ENCODE data around the gene SYDE2.
"Not testable (repeated sequence)": the region's sequence is repeated elsewhere in the genome, so short reads cannot be mapped to it uniquely, and the experiment has no call there.

SYDE2 gene

DNA sequence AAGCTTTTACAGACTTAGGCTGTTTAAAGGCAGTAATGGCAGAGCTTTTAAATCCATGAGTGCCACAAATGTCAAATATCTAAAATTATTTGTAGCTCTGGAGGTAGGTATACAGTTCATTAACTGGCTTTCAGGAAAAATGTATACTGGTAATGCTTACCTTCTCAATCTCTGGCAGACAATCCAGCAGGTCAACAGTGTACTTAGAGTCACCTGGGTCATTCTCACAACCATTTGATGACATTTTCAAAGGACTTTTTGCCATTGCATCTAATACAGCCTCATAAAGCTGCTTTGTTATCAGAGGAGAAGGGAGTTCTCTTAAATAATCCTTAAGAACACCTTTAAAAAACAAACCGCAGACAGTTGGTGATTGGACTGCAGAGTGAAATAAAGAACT lies 31.9 kb downstream of the SYDE2 start:
- no peak for DNase-seq

DNA sequence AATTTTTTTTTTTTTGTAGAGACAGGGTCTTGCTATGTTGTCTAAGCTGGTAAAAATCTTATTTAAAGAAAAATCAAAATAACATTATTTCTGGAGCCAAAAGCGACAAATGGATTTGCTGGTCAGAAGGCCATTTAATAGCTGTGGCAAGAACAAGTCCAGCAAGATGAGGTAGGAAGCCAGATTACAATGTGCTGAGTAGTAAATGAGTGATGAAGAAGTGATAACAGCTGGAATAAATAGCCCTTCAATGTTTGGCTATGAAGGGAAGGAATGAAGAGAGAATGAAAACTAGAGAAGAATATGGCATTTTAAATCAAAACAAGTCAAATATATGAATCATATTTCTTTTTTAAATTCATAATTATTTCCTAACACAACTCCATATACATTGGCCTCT lies 34.5 kb downstream of the SYDE2 start:
- DNase-seq: no peak

DNA sequence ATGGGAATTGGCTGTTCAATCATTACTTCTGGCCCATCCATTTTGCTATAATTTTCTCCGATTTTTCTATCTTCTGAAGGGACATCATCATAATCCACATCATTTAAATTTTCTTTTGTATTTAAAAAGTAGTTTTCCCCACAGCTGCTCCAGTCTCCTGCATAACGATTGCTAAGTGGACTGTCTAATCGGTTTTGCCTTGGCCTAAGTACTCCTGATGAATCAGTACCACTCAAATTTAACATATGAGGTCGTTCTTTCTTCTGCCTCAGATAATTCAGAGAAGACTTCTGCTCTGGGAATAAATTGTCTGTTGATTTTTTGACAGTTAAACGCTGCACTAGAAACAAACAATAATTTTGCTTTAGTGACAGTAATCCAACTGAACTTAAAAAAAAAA lies 41.9 kb downstream of the SYDE2 start:
- no peak for DNase-seq

DNA sequence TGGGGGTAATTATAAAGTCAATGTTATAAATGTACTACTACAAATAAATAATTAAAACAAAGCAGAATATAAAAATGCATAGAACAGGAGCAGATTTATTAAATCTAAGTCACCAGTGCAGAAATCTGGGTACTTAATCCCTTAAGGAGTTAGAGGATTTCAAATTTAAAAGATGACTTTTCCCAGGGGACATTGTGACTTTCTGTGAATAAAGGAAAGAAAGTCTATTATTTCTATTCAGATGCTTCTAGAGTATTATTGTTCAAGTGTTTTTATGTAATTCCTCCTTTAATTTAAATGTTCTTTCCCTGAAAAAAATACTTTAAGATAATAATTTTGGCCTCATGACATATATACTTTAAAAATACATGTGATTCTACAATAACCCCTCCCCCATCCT lies 43.4 kb downstream of the SYDE2 start:
- no peak for DNase-seq

- DNase-seq: no peak
Measured at GRCh38 chr1:85153149-85153891, 47.5 kb downstream of the SYDE2 start.

DNA sequence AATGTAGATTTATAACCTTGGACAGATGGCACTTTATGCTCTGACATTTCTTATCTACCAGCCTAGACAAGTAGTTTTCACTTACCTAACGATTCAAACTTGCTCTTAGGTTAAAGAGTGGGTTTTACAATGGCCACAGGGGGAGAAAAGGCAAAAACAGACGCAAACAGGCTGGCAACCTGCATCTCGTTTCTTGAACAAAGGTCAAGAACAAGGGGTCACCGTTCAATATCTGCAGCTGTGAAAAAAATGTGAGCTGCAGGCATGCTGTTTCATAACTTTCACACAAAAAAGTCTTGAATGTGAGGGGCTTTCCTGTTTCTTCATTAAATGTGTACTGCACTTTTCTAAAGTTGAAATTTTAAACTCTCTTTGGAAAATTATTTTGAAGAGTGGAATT lies 49.4 kb downstream of the SYDE2 start:
- no peak for DNase-seq

DNA sequence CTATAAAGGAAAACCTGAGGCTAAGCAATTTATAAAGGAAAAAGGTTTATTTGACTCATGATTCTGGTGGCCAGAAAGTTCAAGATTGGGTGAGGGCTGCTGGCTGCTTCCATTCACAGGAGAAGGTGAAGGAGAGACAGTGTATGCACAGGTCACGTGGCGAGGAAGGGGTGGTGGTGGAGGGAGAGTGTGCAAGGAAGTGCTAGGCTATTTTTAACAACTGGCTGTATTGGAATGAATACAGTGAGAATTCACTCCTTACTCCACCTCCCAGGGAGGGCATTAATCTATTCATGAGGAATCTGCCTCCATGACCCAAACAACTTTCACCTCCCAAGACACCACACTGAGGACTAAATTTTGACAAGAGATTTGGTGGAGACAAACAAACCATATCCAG lies 51.0 kb downstream of the SYDE2 start:
- no peak for DNase-seq

GRCh38 chr1:85148524-85149250 lies 52.1 kb downstream of the SYDE2 start:
- DNase-seq: no peak

GRCh38 chr1:85146972-85147359 lies 53.9 kb downstream of the SYDE2 start:
- no peak for DNase-seq

DNA sequence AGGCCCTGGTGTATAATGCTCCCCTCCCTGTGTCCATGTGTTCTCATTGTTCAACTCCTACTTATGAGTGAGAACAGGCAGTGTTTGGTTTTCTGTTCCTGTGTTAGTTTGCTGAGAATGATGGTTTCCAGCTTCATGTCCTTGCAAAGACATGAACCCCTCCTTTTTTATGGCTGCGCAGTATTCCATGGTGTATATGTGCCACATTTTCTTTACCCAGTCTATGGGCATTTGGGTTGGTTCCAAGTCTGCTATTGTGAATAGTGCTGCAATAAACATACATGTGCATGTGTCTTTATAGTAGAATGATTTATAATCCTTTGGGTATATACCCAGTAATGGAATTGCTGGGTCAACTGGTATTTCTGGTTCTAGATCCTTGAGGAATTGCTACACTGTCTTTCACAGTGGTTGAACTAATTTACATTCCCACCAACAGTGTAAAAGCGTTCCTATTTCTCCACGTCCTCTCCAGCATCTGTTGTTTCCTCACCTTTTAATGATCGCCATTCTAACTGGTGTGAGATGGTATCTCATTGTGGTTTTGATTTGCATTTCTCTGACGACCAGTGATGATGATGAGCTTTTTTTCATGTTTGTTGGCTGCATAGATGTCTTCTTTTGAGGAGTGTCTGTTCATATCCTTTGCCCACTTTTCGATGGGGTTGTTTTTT lies 54.4 kb downstream of the SYDE2 start:
- DNase-seq: not testable (repeated sequence)

DNA sequence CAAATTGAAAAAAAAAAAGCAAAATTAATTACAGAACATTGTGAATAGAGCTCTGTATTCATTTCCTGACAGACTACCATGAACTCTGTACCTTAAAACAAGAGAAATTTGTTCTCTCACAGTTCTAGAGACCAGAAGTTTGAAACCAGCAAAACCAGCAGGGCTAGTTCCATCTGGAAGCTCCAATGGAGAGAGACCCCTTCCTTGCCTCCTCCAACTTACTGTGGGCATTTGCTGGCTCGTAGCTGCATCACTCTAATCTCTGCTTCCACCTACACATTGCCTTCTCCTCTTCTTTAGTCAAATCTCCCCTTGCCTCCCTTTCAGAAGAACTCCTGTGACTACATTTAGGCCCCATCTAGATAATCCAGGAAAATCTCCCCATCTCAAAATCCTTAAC lies 56.5 kb downstream of the SYDE2 start:
- no peak for DNase-seq

DNA sequence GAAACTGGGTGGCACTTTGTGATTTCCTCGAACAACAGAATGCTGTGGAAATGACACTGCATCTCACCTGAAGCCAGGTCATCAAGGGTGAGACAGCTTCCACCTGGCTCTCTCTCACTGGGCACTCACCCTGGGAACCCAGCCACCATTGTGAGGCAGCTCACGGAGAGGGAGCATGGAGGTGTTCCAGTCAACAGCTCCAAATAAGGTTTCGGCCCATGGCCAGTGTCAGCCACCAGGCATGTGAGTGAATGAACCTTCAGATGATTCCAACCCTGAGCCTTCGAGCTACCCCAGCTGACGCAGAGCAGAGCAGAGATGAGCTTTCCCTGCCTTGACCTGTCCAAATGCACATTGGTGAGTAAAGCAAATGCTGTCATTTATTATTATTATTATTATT lies 58.1 kb downstream of the SYDE2 start:
- DNase-seq: no peak

DNA sequence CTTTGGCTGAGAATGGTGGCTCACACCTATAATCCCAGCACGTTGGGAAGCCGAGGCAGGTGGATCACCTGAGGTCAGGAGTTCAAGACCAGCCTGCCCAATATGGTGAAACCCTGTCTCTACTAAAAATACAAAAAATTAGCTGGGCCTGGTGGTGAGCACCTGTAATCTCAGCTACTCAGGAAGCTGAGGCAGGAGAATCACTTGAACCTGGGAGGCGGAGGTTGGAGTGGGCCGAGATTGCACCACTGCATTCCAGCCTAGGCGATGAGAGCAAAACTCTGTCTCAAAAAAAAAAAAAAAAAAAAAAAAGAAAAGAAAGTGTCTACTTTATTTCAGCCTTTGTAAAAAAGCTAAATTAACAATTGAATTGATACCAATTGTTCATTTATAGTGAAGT lies 62.4 kb downstream of the SYDE2 start:
- DNase-seq: not testable (repeated sequence)

GRCh38 chr1:85137660-85138059 lies 63.2 kb downstream of the SYDE2 start:
- DNase-seq: peak; percentile 63

DNA sequence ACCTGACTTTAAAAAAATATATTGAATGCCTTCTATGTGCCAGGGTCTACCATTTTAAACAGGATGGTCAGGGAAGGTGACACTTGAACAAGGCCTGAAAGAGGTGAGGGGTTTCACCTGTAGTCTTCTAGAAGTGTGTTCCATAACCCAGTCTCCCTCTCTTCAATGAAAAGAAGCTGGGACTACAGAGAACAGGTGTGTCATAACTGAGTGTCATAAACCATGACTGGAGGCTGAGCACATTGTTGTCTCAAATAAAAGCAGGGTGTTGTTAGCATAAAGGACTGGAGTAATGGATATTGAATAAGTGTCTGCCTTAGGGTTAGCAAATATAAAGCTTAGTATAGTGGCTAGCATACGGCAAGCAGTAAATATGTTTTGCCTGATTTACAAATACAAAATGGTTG lies 65.4 kb downstream of the SYDE2 start:
- DNase-seq: peak; percentile 24

DNA sequence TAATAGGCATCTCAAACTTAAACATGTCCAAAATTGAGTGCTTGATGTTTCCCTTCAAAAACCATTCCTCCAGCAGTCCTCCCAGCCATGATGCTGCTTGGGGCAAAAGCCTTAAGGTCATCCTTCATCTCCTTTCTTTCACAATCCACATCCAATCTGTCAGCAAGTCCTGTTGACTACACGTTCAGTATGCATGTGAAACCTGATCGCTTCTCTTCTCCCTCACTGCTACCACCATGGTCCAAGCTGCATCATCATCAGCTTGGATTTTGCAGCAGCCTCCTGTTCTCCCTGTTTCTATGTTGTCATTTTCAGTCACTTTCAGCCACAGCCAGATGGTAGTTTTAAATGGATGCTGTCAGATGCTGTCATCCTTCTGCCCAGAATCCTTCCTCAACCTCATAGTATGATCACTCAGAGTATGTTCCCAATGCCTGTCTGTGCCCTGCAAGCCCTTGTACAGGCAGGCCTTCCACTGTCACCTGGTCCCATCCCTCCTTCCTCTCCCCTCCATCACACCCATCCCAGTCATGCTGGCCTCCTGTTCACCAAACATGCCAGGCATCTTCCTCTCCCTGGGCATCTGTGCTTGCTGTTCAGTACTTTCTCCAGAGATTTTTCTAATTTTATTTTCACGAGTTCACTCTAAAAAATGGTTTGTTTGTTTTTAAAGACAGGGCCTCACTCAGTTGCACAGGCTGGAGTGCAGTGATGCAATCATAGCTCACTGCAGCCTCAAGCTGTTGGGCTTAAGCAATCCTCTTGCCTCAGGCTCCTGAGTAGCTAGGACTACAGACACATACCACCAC lies 66.0 kb downstream of the SYDE2 start:
- no peak for DNase-seq

DNA sequence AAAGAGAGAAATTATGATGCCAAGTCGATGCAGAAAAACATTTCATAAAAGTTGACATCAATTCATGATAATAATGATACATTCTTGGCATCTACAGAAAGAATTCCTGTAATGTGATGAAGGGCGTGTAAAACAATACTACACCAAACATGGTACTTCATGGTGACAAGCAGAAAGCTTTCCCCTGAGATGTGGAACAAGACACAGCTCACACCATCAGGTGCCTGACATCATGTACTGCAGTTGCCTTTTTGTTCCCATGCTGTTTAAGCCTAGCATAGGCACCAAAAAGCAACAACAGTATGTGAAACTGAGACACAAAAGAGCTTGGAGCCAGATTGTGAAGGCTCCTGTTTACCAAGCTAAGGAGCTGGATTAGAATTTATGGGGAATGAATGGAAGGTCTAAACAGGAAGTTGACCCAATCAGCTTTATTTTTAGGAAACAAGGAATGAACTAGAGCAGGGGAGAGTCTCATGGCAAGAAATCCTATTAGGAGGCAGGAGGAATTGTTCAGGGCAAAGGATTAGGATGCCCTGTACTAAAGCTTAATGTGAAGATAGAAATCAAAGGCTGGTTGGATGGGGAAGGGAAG lies 67.2 kb downstream of the SYDE2 start:
- DNase-seq: no peak

DNA sequence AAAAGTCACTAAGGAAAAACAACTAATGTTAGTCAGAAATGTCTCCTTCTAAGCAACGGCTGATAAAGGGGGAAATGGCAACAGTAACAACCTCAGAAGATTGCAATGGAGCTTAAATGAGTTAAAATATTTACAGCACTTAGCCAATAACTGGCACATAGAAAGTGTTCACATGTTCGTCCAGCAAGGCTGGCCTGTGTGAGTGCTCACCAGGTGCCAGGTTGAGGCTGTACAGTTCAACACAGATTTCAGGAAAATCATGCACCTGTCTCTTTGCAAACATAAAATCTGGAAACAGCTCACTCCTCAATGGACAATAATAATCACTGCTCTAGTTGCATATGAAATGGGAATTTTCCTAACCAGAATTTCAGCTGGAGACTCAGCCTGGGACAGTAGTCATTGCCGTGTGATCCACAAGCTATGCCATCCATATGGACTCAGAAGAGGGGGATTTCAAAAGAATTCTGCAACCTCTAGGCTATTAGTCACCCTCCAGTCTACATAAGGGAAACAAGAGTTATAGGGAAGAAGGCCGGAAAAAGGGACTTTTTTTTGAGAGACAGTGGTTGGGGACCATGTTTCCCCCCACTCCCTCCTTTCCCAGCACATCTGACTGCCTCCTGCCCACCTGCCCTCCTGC lies 68.6 kb downstream of the SYDE2 start:
- no peak for DNase-seq

DNA sequence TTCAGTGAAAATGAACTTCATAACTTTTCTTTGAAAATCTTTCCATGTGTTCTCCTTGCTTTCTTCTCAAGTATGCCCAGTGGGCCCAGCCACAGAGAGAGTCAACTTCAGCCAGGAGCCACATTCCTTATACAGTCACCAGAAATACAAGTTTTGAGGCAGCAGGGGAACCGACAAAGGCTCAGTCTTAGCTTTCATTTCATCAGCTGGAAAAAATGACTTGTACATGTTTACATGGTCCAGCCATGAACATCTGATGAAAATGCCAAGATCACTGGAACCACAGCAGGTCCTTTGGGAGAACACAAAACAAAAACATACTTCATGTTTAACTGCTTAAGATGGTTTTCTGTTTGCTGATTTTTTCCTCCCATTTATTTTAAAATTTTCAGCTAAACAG lies 72.5 kb downstream of the SYDE2 start:
- no peak for DNase-seq

DNA sequence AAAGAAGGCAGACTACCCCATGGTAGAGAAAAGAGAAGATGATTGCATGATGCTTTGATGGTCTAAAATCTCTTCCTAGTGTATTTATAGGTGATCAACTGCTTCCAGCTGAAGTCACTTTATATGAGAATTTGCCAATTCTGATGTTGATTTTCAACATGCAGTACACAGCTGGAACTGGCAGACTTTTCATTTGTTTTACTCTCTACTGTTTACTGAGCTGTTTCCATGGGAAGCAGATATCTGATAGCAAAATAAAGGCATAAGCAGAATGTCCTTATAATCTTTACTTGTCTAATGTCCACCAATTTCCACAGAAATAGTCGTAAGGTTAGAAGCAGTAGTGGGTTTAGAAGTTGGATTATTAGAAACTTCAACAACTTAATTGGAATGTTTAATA lies 74.9 kb downstream of the SYDE2 start:
- DNase-seq: no peak

DNA sequence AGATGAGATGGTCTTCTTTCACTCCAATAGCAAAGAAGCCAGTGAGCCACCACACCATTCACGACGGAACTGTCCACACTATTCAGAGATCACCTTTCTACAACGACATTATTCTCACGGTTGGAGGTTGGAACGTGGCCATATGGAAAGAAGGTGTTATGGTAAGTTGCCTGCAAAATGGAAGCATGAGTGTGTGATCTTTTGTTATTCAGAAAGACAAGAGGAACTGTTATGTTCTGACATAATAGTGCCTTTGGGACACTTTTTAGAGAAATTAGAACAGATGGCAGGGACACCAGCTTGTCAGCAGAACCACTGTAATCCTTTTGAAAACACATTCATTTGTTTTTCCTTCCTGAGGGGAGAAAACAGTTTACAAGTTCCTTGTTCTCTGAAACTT lies 76.7 kb downstream of the SYDE2 start:
- DNase-seq: peak; percentile 21

DNA sequence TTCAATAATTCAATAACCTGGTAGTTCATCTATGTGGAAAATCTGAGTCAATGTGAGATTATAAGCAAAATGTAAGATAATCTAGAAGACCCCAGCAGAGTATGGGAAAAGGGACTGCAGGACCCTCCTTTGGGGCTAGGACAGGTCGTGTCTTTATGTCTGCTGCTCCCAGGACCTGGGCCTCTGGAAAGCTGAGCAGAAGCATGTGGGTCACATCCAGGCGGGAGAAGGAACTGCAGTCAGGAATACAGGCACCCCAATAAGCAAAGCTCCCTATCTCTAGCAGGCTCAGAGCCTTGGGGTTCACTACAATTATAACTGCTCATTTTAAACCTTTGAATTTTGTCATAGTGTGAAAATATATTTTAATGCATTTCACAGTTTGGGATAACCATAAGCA lies 78.6 kb downstream of the SYDE2 start:
- no peak for DNase-seq
